Esophagus squamous epithelium (tissue), 4 donors: ENCODE measurements around the gene DLEC1.

ENCODE experiments used
- POLR2A ChIP-seq, 4 donors: fragments of 450-650 bp; IDR thresholded peaks; one replicate each; pipeline ENCODE4 v1.6.1; 2017; ENCODE audit warnings: antibody characterized with exemption in 4 of 4, mild to moderate bottlenecking in 4 of 4, moderate library complexity in 3 of 4
- TF ChIP-seq, protein P1 (sequence below), 6 experiments: fragments of 450-650 bp in 4 of 6; fragments of 200-600 bp in 2 of 6; sonication (generic) in 2 of 6; IDR thresholded peaks; one replicate each; pipeline ENCODE4 v1.5.1; 2016 to 2019; ENCODE audit warnings: antibody characterized with exemption in 6 of 6, mild to moderate bottlenecking in 4 of 6, moderate library complexity in 4 of 6

DNA sequence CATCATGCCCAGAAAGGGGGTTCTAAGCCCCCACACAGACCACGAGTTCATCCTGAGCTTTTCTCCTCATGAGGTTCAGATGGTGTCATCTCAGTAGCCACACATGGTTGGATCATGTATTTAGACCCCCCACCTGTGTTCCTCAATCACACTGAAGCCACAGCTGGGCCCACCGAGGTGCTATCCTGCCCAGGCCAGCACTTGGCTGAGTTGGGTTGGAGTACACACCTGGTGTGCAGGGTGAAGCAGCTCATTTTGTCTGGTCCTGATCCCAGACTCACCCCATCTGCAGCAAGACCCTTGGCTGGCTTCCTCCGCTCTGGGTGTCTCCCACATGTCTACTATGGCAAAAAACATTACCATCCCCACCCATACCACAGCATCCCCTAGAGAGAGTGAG lies 56.0 kb downstream of the DLEC1 start:
- TF ChIP-seq POLR2A (IDR thresholded peaks at IDR 0.05): no peak
- TF ChIP-seq, protein P1, sequence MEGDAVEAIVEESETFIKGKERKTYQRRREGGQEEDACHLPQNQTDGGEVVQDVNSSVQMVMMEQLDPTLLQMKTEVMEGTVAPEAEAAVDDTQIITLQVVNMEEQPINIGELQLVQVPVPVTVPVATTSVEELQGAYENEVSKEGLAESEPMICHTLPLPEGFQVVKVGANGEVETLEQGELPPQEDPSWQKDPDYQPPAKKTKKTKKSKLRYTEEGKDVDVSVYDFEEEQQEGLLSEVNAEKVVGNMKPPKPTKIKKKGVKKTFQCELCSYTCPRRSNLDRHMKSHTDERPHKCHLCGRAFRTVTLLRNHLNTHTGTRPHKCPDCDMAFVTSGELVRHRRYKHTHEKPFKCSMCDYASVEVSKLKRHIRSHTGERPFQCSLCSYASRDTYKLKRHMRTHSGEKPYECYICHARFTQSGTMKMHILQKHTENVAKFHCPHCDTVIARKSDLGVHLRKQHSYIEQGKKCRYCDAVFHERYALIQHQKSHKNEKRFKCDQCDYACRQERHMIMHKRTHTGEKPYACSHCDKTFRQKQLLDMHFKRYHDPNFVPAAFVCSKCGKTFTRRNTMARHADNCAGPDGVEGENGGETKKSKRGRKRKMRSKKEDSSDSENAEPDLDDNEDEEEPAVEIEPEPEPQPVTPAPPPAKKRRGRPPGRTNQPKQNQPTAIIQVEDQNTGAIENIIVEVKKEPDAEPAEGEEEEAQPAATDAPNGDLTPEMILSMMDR (IDR thresholded peaks at IDR 0.05): no peak
